Bone marrow (tissue), 2 donors: ENCODE data around the gene SYNM.

ENCODE experiments used
- DNase-seq, 2 donors: peaks; one replicate each; lab custom pipeline; 2025; lab: John Stamatoyannopoulos, UW

SYNM gene

DNA sequence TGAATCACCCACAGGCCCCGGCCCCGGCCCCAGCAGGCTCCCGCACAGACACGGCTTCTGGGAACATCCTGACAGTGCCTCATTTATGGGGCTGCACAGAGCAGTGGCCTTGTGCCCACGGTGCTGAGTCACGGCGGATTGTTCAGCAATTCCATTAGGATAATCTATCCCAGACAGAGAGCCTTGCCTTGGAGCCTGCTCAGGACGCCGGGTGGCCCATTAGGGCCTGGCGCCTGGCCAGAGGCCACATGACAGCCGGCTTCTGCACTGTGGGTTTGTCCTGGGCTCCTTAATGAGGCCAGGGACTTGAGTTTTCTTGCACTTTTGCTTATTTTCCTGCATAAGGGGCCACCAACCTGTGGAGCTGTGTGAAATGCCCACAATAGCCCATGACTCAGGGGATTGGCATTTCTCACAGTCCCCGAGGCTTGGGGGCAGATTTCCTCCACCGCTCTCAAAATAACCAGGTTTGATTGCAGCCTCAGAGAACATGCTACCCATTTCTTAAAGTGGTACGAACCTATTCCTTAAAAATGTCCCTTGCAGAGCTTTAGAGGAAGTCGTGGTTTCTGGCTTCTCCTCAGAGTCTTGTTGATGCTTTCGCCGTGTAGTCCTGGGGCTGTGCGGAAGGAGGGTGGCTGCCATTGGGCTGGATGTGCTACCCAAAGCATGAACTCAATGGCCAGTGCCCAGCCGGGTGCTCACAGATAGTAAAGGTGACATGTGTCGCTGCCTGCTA lies 19.0 kb downstream of the SYNM start:
- no peak for DNase-seq

DNA sequence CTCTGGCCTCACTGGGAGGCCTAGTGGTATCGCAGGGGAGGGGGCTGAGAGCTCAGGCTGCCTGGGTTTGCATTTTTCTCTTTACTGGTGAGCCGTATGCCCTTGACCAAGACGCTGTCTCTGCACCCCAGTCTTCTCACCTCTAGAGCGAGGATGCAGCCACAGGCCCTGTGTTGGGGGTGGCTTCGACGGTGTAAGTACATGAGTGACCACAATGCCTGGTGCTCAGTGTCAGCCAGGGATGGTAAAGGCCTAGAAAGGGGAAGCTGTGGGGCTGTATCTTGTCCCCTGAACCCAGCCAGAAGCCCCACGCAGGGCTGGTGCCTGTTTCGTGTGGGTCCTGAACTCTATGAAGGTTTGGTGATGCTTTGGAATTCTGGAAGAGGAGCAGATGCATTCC lies 19.8 kb downstream of the SYNM start:
- no peak for DNase-seq

DNA sequence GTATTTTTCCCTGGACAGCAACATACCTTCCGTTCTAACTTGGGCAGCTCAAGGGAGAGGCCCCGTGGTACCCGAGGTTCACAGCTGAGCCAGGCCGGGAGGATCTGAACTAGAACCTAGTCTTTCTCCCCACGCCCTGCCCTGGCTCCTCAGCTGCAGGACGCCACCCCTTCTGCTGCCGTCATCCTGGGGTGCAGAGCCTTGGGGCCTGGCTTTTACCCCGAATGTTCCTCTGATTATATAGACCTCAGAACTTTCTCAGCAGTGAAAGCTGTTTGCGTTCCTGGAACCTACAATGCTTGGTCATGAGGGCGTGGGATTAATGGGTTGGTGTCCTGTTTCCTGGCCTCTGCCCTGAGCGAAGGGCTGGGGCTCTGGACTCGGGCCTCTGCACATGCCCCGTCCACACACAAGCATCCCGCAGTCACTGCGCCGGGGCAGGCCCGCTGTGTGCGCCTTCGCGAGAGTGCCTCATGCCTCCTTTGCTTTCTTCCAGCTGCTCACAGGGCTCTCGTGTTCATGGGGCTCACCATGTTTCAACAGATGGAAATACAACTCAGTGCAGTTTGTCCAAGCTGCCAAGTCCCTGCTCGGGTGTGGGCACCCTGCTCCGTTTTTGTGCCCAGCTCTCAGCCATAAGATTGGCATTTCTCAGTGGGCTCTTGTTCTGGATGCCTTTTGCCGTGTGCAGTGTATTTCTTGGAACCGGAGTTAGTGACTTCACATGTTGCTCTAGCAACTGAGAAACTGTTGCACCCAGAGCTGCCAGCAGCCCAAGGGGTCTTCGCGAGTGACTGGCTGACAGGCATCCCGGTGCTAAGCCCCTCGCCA lies 20.4 kb downstream of the SYNM start:
- DNase-seq: no peak

DNA sequence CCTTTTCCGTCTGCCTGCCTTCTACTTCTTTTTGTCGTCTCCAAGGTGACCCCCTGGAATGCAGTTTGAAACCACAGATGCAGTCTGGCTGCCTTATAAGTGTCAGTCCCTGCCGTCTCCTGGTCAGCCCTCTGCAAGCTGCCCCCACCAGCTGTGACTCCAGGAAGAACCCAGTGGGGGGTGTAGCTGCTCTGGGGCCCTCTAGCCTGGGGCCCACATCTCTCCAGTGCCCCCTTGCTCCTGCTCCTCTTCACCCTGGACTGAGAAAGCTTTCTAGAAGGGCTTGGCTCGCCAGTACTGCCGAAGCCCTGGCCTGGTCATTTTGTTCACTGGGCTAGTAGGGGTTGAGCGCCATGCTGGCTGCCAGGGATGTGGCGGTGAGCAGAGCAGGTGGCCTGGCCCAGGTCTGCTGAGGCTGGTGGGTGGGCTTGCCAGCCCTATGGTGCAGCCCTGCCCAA lies 21.3 kb downstream of the SYNM start:
- DNase-seq: no peak

DNA sequence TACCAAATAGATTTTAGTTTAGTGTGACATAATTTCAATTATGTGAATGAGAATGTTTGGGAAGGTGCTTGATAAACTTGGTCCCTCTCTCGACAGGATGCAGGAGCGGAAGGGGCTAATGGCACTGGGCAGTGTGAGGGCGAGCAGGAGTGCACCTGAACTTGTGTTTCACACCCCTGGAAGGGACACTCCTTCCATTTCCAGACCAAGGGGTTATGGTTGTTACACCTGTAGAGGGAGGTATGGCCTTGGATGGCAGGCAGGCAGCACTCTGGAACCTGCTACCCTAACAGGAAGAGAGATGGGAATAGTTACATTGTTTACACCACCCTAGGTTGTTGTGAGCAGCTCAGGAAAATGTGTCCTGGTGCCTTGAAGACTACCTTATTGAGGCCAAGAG lies 22.1 kb downstream of the SYNM start:
- no peak for DNase-seq

DNA sequence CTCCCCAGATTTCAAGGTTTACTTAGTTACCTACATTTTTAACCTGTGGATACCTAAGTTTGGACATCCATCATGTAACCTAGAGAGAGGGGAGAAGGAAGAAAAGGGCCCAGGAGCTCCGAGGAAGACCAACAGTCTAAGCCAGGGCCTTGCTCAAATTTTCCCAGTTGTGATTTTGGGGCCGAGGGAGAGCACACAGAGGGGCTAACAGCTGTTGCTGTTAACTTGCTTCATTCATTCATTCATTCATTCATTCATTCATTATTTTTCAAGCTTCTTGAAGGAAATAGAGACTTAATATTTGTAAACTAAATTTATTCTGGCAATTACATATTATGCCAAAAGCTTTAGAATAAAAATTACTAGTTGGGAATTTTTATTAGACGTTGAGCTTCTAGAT lies 22.9 kb downstream of the SYNM start:
- DNase-seq: no peak

DNA sequence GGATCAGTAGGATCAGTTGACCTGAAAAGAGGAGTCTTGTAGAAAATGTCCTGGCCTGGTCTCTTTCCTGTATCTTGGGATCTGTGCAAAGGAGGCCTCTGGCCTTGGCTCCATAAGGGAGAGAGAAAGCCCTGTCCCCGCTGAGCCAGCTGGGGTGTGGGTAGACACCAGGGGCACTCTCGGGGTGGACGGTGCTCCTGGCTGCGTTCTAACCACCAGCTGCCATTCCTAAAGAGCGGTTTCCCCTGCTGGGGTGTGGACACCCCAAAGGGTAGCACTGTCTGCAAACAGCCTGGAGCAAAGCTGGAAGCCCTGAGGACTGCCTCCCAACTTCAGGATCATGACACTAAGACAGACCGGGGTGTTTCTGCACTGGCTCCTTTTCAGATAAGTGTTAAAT lies 23.5 kb downstream of the SYNM start:
- no peak for DNase-seq

DNA sequence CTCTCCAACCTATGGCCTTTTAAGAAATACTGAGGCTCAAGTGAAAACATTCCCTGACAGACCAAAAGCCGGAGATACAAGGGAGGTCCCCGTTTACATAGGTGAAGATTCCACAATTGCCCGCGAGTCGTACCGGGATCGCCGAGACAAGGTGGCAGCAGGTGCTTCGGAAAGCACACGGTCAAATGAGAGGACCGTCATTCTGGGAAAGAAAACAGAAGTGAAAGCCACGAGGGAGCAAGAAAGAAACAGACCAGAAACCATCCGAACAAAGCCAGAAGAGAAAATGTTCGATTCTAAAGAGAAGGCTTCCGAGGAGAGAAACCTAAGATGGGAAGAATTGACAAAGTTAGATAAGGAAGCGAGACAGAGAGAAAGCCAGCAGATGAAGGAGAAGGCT lies 24.8 kb downstream of the SYNM start:
- DNase-seq: no peak

DNA sequence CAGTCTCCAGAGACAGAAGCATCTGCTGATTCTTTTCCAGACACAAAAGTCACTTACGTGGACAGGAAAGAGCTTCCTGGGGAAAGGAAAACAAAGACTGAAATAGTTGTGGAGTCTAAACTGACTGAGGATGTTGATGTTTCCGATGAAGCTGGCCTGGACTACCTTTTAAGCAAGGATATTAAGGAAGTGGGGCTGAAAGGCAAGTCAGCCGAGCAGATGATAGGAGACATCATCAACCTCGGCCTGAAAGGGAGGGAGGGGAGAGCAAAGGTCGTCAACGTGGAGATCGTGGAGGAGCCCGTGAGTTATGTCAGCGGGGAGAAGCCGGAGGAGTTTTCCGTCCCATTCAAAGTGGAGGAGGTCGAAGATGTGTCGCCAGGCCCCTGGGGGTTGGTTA lies 25.4 kb downstream of the SYNM start:
- DNase-seq: no peak

DNA sequence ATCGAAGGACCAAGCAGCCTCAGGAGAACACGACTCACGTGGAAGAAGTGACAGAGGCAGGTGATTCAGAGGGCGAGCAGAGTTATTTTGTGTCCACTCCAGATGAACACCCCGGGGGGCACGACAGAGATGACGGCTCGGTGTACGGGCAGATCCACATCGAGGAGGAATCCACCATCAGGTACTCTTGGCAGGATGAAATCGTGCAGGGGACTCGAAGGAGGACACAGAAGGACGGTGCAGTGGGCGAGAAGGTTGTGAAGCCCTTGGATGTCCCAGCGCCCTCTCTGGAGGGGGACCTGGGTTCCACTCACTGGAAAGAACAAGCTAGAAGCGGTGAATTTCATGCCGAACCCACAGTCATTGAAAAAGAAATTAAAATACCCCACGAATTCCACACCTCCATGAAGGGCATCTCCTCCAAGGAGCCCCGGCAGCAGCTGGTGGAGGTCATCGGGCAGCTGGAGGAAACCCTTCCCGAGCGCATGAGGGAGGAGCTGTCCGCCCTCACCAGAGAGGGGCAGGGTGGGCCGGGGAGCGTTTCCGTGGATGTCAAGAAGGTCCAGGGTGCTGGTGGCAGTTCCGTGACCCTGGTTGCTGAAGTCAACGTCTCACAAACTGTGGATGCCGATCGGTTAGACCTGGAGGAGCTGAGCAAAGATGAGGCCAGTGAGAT lies 26.0 kb downstream of the SYNM start:
- DNase-seq: no peak

DNA sequence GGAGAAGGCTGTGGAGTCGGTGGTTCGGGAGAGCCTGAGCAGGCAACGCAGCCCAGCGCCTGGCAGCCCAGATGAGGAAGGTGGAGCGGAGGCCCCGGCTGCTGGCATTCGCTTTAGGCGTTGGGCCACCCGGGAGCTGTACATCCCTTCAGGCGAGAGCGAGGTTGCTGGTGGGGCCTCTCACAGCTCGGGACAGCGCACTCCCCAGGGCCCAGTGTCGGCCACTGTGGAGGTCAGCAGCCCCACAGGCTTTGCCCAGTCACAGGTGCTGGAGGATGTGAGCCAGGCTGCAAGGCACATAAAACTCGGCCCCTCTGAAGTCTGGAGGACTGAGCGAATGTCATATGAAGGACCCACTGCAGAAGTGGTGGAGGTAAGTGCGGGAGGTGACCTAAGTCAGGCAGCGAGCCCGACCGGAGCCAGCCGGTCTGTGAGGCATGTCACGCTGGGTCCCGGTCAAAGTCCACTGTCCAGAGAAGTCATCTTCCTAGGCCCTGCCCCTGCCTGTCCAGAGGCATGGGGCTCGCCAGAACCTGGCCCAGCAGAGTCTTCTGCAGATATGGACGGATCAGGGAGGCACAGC lies 26.7 kb downstream of the SYNM start:
- DNase-seq: no peak

DNA sequence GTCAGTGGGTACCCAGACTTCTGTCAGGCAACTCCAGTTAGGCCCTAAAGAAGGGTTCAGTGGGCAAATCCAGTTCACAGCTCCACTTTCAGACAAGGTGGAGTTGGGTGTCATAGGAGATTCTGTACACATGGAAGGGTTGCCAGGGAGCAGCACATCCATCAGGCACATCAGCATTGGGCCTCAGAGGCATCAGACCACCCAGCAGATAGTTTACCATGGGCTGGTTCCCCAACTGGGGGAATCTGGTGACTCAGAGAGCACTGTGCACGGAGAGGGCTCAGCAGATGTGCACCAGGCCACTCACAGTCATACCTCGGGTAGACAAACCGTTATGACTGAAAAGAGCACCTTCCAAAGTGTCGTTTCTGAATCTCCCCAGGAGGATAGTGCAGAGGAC lies 27.2 kb downstream of the SYNM start:
- no peak for DNase-seq

DNA sequence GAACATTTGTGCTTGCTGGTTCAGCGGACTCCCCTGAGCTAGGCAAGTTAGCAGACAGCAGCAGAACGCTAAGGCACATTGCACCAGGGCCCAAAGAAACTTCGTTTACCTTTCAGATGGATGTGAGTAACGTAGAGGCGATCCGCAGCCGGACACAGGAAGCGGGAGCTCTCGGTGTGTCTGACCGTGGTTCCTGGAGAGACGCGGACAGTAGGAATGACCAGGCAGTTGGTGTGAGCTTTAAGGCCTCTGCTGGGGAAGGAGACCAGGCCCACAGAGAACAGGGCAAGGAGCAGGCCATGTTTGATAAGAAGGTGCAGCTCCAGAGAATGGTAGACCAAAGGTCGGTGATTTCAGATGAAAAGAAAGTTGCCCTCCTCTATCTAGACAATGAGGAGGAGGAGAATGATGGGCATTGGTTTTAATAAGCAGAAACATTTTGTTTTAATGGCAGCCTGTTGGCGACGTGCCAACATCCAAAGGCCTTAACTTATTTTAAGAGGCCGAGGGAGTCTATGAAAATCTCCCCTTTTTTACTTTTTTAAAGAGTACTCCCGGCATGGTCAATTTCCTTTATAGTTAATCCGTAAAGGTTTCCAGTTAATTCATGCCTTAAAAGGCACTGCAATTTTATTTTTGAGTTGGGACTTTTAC lies 27.9 kb downstream of the SYNM start:
- DNase-seq: no peak

DNA sequence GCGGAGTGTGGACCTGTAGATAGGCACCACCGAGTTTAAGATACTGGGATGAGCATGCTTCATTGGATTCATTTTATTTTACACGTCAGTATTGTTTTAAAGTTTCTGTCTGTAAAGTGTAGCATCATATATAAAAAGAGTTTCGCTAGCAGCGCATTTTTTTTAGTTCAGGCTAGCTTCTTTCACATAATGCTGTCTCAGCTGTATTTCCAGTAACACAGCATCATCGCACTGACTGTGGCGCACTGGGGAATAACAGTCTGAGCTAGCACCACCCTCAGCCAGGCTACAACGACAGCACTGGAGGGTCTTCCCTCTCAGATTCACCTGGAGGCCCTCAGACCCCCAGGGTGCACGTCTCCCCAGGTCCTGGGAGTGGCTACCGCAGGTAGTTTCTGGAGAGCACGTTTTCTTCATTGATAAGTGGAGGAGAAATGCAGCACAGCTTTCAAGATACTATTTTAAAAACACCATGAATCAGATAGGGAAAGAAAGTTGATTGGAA lies 29.5 kb downstream of the SYNM start:
- no peak for DNase-seq

DNA sequence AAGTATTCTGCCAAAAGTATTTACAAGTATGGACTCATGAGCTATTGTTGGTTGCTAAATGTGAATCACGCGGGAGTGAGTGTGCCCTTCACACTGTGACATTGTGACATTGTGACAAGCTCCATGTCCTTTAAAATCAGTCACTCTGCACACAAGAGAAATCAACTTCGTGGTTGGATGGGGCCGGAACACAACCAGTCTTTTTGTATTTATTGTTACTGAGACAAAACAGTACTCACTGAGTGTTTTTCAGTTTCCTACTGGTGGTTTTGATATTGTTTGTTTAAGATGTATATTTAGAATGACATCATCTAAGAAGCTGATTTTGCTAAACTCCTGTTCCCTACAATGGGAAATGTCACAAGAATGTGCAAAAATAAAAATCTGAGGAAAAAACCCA lies 30.3 kb downstream of the SYNM start:
- no peak for DNase-seq

DNA sequence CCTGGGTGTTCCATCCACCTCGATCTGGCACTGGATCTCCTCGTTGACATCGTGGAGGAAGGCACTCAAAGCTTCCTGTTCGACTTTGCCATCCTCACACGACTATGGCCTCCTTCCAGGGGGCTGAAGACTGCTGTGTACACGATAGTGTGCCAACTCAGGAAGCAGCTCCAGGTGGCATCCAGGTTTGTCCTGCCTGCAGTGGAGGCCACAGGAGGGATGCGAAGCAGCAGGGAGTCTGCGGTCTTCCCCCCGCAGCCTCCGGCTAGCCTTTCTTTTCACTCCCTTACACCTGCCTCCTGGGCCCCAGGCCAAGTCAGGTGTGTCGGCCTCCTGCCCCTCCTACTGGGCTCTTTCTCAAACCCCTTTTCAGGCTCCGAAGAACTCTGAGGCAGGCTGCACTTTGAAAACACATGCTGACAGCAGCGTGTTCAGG lies 32.2 kb downstream of the SYNM start:
- no peak for DNase-seq

DNA sequence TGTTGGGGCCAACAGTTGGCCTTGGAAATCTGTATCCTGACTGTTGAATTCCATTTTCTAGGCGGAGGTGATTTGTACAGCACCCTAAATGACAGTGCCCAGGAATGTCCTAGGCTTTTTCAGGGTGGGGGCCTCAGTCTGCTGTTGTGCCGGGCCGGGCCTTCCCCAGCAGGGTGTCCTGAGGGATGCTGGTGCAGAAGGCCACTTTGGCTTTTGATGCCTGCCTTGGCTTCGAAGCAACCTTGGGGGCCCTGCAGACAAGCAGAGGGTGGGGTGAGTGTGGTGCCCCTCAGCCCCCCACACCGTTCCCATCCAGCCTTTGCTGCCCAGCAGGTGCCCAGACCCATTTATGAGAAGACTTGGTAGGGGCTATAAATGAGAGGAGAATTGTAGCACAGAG lies 33.0 kb downstream of the SYNM start:
- DNase-seq: no peak

DNA sequence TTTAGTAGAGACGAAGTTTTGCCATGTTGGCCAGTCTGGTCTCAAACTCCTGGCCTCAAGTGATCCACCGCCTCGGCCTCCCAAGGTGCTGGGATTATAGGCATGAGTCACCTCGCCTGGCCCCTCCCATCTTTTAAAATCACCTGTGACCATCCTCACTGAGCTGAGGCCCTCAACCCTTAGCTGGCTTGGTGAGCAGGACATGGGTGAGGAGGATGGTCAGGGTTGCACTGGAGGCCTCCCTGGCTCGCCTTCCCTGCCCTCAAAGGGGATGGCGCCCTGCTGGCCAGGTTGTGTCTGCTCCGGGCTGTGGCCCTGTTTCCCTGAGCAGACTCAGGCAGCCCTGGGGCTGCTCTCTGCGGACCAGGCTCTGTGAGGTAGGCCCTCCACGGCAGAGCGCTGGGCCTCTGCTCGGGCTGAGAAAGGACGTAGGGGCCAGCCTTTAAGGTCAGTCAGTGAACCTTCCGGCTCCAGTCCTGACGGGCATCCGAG lies 33.7 kb downstream of the SYNM start:
- DNase-seq: no peak

DNA sequence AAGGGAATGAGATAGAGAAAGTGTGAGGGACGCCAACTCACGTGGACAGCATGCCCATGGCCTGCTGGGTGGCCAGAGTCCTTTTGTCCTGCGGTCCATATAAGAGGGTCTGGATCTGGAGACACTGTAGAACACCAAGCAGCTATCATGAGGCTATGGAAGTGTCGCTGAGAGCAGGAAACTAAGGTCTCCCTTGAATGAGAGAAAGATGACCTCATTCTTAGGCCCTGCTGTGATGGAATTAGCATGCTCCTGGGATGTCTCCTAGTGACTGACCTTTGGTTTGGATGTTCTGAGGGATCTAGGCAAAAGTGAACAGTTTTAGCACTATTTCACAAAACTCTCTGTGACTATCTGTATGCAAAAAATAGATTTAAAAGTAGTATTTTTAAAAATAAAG lies 34.4 kb downstream of the SYNM start:
- no peak for DNase-seq

DNA sequence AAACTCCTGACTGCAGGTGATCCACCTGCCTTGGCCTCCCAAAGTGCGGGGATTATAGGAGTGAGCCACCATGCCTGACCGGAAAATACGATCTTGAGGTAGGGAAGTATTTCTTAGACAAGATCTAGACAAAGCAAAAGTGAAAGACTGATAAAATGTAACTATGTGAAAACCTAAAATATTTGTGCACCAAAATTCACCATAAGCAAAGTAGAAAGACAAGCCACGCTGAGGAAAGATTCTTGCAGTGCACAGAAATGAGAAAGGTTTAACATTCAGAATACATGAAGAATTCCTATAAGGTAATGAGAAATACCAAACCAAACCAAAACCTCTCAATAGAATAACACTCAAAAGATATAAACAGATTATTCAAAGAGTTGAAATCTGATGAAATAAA lies 35.7 kb downstream of the SYNM start:
- DNase-seq: no peak

DNA sequence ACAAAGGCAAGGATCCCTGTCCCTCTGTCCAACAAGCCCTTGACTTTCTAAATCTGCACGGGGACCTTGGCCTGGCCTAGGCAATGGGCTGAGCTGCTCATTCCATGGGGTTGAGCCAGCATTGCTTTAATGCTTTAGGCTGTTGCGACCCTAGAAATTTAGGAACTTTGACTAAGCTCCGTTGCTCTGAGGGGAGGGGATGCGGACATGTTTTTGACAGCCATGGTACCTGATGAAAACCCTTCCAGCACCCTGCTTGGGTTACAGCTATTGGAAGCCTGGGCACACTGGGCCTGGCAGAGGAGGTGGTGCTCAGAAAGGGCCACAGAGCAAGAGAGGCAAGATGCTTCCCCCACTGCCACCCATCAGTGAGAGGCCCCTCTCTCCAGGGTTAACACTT lies 37.1 kb downstream of the SYNM start:
- no peak for DNase-seq

DNA sequence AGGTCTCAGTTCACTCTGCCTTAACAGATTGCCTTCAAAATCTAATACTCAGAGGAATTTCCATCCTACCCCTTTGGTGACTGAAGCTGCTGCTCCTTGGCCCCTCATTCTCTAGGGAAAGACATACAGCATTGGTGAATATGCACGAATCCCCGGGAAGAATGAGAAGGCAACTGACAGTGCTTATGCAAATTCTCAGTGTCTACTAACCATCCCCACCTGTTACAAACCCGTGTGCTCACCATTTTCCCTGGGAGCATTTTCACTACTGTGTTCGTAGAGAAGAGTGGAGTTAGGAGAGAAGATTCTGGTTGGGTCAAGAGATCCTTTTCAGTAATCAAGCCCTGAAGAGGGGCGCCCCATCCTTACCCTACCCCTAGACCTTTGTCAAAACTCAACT lies 37.7 kb downstream of the SYNM start:
- DNase-seq: no peak
